HepG2 (cell line): ENCODE results near the gene SGIP1.

Experiments used
- CTCF ChIP-seq: sonication (generic); formaldehyde crosslinking; IDR thresholded peaks from 2 replicates; pipeline ENCODE4 v1.5.0; 2020; ENCODE audit warnings: mild to moderate bottlenecking, missing genetic modification reagents, moderate library complexity
- EZH2 ChIP-seq: conservative IDR thresholded peaks from 2 replicates; pipeline ENCODE4 v1.6.1; 2012; ENCODE audit warnings: mild to moderate bottlenecking, low read depth, low read length, moderate library complexity
- PHB2 ChIP-seq: fragments of 450-650 bp; IDR thresholded peaks from 2 replicates; pipeline ENCODE4 v1.6.1; 2018; ENCODE audit not compliant: partially characterized antibody
- SIN3A ChIP-seq: IDR thresholded peaks from 2 replicates; pipeline ENCODE4 v1.6.1; 2011; ENCODE audit warnings: low read depth, mild to moderate bottlenecking, control low read depth, low read length, borderline replicate concordance
- ZSCAN29 ChIP-seq: sonication (generic); formaldehyde crosslinking; conservative IDR thresholded peaks from 2 replicates; pipeline ENCODE4 v1.4.0; 2020; ENCODE audit warnings: mild to moderate bottlenecking, missing genetic modification reagents

- TF ChIP-seq SIN3A (no peak), PHB2 (no peak), CTCF (CRISPR knock-in tag) (no peak), EZH2 (no peak), ZSCAN29 (CRISPR knock-in tag) (no peak)
Observed at GRCh38 chr1:66752000-66752592, 218.1 kb downstream of the SGIP1 start, which contains the start of gene DYNLT5.
